Panc1 (cell line): Measurements from ENCODE around the gene CFAP410. TPM values are rescaled to one million over a fixed set of nuclear protein-coding genes. Genes with fewer than 3 reads are reported as not detected.
"Not testable (repeated sequence)": the region's sequence is repeated elsewhere in the genome, so short reads cannot be mapped to it uniquely, and the experiment has no call there.

Experiments used
- ATAC-seq: fragments of 200-7000 bp; cut with Tn5 transposase; 2 replicates; pipeline ENCODE4 v1.9.1; 2020; ENCODE audit warnings: mild to moderate bottlenecking, moderate library complexity
- BruUV-seq: library from RNA; stranded (reverse); fragments of 400-500 nt; replicated peaks from 2 replicates; lab custom pipeline; 2021; lab: Mats Ljungman, UMichigan
- CTCF ChIA-PET: fragments of 300-600 bp; sonication (Branson Sonifier 250); formaldehyde crosslinking; loops from one replicate; lab custom pipeline; 2022; ENCODE audit warnings: antibody characterized with exemption; lab: Charles Lee
- POLR2A ChIA-PET: fragments of 300-600 bp; sonication (Branson Sonifier 250); formaldehyde crosslinking; loops from one replicate; lab custom pipeline; 2022; ENCODE audit warnings: antibody characterized with exemption; lab: Charles Lee
- DNase-seq: peaks from one replicate; pipeline ENCODE4 v3.0.0-alpha.2; 2010; ENCODE audit warnings: low read depth, low spot score
- H3K27ac ChIP-seq: 2 replicates; pipeline ENCODE4 v1.5.1; 2011; ENCODE audit warnings: mild to moderate bottlenecking, low read length, inconsistent platforms
- H3K27me3 ChIP-seq: fragments of 200-500 bp; sonication (Bioruptor generic); 2 replicates; pipeline ENCODE4 v1.6.0; 2014; ENCODE audit warnings: low read length, inconsistent platforms; ENCODE audit not compliant: control insufficient read depth, insufficient read depth
- H3K36me3 ChIP-seq: fragments of 200-500 bp; sonication (Bioruptor generic); 2 replicates; pipeline ENCODE4 v1.5.1; 2014; ENCODE audit warnings: inconsistent platforms, mild to moderate bottlenecking, low read length, moderate library complexity; ENCODE audit not compliant: control insufficient read depth, insufficient read depth
- H3K4me1 ChIP-seq: 2 replicates; pipeline ENCODE4 v1.5.1; 2011; ENCODE audit warnings: inconsistent platforms, mild to moderate bottlenecking, low read length, moderate library complexity; ENCODE audit not compliant: control insufficient read depth, insufficient read depth
- H3K4me3 ChIP-seq, 2 experiments: 2 replicates each; pipeline ENCODE4 v1.5.1; 2011 to 2012; ENCODE audit warnings: low read depth in 2 of 2, low read length in 2 of 2, mild to moderate bottlenecking in 2 of 2, inconsistent platforms in 1 of 2, moderate library complexity in 1 of 2
- H3K9me3 ChIP-seq: fragments of 200-500 bp; sonication (Bioruptor generic); 2 replicates; pipeline ENCODE4 v1.5.1; 2014; ENCODE audit warnings: low read depth, mild to moderate bottlenecking, inconsistent platforms, low read length, moderate library complexity; ENCODE audit not compliant: control insufficient read depth, insufficient read depth
- CTCF ChIP-seq: fragments of 450-650 bp; IDR thresholded peaks from 2 replicates; pipeline ENCODE4 v1.5.1; 2017; ENCODE audit warnings: mild to moderate bottlenecking
- POLR2AphosphoS5 ChIP-seq: IDR thresholded peaks from 2 replicates; pipeline ENCODE4 v1.6.1; 2012; ENCODE audit warnings: mild to moderate bottlenecking, low read depth, low read length, moderate library complexity
- REST ChIP-seq, 2 experiments: IDR thresholded peaks; 2 replicates each; pipeline ENCODE4 v1.6.1; 2011 to 2012; ENCODE audit warnings: low read depth in 2 of 2, control low read depth in 1 of 2, low read length in 1 of 2, mild to moderate bottlenecking in 1 of 2, moderate library complexity in 1 of 2; ENCODE audit not compliant: insufficient read depth in 1 of 2
- SIN3A ChIP-seq: IDR thresholded peaks from 2 replicates; pipeline ENCODE4 v1.6.1; 2012; ENCODE audit warnings: low read depth, mild to moderate bottlenecking, low read length, moderate library complexity, borderline replicate concordance; ENCODE audit not compliant: insufficient read depth
- TCF7L2 ChIP-seq: IDR thresholded peaks from 2 replicates; pipeline ENCODE4 v1.6.1; 2011; ENCODE audit warnings: mild to moderate bottlenecking, low read depth, low read length, inconsistent platforms
- in situ Hi-C: cut with HindIII; loops from 2 replicates; pipeline ENCODE4 v1.10.0; 2016; ENCODE audit warnings: low sequenced_read_pairs, low pct_unique_long_range_greater_than_20kb
- intact Hi-C: fragments of 100-400 bp; cut with micrococcal nuclease; formaldehyde crosslinking; loops from one replicate; pipeline ENCODE4 v1.10.0; 2022; ENCODE audit not compliant: unreplicated experiment
- total RNA-seq: library from RNA; stranded (reverse); gene quantifications from one replicate; pipeline ENCODE4 v1.2.1, GENCODE V29; 2021; ENCODE audit not compliant: unreplicated experiment

CFAP410 gene
- total RNA-seq, 1 experiment from 2014 or later, result 11.8 TPM

- ATAC-seq (no peak), DNase-seq (no peak)
- no peaks in the 10 kb centered on the region for H3K4me1 ChIP-seq
- CTCF ChIA-PET, result no interaction called here
- H3K27ac ChIP-seq, result no peak overlapping the region
- H3K9me3 ChIP-seq, result no peaks in the 10 kb centered on the region
- no TSS peak for BruUV-seq
- H3K27me3 ChIP-seq, result no peaks in the 10 kb centered on the region
- in situ Hi-C loops, result no loop called here
- no peak overlapping the region for H3K4me3 ChIP-seq
- POLR2A ChIA-PET, result no interaction called here
- no peaks in the 10 kb centered on the region for H3K36me3 ChIP-seq
- TF ChIP-seq TCF7L2 (no peak), POLR2AphosphoS5 (no peak), REST (IDR thresholded peaks at IDR 0.05; ENCODE audit: insufficient read depth in 1 of 2, low read depth in 2 of 2, low read length in 1 of 2) (no peak), SIN3A (no peak), CTCF (no peak)
- intact Hi-C loops, result no loop called here
Measured at GRCh38 chr21:44364151-44365053, 25.2 kb upstream of the CFAP410 start.

- BruUV-seq, result no TSS peak
- H3K9me3 ChIP-seq, result no peaks in the 10 kb centered on the region
- no peaks in the 10 kb centered on the region for H3K4me1 ChIP-seq
- CTCF ChIA-PET, result no interaction called here
- no peak overlapping the region for H3K4me3 ChIP-seq
- DNase-seq (no peak), ATAC-seq (no peak)
- no peaks in the 10 kb centered on the region for H3K27me3 ChIP-seq
- intact Hi-C loops (no loop called here), in situ Hi-C loops (no loop called here)
- TF ChIP-seq SIN3A (no peak), REST (IDR thresholded peaks at IDR 0.05; ENCODE audit: insufficient read depth in 1 of 2, low read depth in 2 of 2, low read length in 1 of 2) (no peak), CTCF (no peak), POLR2AphosphoS5 (no peak), TCF7L2 (no peak)
- no peak overlapping the region for H3K27ac ChIP-seq
- POLR2A ChIA-PET, result no interaction called here
- H3K36me3 ChIP-seq, result no peaks in the 10 kb centered on the region
Measured at GRCh38 chr21:44363278-44363677, 24.1 kb upstream of the CFAP410 start.

GRCh38 chr21:44361903-44362302 is 22.7 kb upstream of the CFAP410 start:
- H3K27me3 ChIP-seq, H3K4me1 ChIP-seq, in situ Hi-C loops, POLR2A ChIA-PET, H3K4me3 ChIP-seq, intact Hi-C loops, DNase-seq, BruUV-seq, CTCF ChIA-PET, H3K9me3 ChIP-seq, H3K36me3 ChIP-seq, H3K27ac ChIP-seq, ATAC-seq: not testable (repeated sequence)
